ENCODE results near the gene PLCH1.

Gene PLCH1

DNA sequence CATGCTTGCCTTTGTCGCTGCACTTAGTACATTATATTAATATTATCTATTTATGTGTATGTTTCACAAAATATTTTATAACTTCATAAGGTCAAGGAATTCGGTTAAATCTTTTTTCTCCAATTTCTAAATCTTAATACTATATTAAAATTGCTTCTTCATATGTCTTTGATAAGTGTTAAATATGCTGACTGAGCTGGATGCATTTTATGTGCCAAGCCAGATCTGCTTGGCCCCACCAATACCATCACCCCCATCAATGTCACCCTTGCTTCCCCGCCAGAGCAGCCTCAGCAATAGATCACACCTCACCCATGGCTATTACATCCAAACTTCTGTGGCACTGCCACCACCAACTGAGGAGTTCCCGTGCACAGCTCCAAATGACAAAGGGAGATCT lies 287.3 kb downstream of the PLCH1 start:
- no peaks in the 10 kb centered on the region for H3K4me1 ChIP-seq (ENCODE audit: low read length)
- H4K20me1 ChIP-seq (ENCODE audit: insufficient read depth, low read length) = no peaks in the 10 kb centered on the region
- H3K4me3 ChIP-seq (ENCODE audit: low read length) = no peak overlapping the region
- TF ChIP-seq, protein P1, sequence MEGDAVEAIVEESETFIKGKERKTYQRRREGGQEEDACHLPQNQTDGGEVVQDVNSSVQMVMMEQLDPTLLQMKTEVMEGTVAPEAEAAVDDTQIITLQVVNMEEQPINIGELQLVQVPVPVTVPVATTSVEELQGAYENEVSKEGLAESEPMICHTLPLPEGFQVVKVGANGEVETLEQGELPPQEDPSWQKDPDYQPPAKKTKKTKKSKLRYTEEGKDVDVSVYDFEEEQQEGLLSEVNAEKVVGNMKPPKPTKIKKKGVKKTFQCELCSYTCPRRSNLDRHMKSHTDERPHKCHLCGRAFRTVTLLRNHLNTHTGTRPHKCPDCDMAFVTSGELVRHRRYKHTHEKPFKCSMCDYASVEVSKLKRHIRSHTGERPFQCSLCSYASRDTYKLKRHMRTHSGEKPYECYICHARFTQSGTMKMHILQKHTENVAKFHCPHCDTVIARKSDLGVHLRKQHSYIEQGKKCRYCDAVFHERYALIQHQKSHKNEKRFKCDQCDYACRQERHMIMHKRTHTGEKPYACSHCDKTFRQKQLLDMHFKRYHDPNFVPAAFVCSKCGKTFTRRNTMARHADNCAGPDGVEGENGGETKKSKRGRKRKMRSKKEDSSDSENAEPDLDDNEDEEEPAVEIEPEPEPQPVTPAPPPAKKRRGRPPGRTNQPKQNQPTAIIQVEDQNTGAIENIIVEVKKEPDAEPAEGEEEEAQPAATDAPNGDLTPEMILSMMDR (IDR thresholded peaks at IDR 0.05; ENCODE audit: low read depth, low read length) = no peak
- no peak for TF ChIP-seq EZH2phosphoT487 (IDR thresholded peaks at IDR 0.05; ENCODE audit: low read depth)
- no peaks in the 10 kb centered on the region for H3K9me3 ChIP-seq (ENCODE audit: insufficient read depth, low read length)
- H3K36me3 ChIP-seq (replicated peaks; ENCODE audit: low read depth, low read length) = no peaks in the 10 kb centered on the region
- no peaks in the 10 kb centered on the region for H3K79me2 ChIP-seq (ENCODE audit: low read length)
- no peak overlapping the region for H3K4me2 ChIP-seq (ENCODE audit: low read length)
- H3K27ac ChIP-seq (ENCODE audit: low read length) = no peak overlapping the region
- no peaks in the 10 kb centered on the region for H3K27me3 ChIP-seq (ENCODE audit: low read depth, low read length)
- no peak overlapping the region for H3K9ac ChIP-seq (ENCODE audit: low read length)
- H2AFZ ChIP-seq (ENCODE audit: low read depth, low read length) = no peak overlapping the region

DNA sequence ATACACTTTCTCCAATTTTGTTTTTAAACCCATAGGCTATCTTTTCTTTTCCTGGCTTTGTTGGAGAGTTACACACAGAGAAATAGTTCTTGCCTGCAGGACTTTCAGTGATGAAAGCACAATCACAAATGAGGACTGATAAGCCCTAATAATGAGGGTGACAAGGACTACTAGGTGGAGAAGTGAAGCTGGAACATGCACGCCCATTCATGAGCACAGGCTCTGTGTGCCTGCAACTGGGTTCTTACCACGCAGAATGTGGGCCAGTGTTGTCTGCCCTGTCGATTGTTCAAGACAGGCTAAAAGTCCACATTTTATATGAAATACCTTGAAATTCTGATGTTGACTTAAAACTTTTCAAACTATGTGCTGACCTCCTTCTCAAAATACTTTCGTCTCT lies 289.1 kb downstream of the PLCH1 start:
- H3K79me2 ChIP-seq (ENCODE audit: low read length) = no peaks in the 10 kb centered on the region
- no peaks in the 10 kb centered on the region for H3K9me3 ChIP-seq (ENCODE audit: insufficient read depth, low read length)
- H3K4me3 ChIP-seq (ENCODE audit: low read length) = no peak overlapping the region
- H3K9ac ChIP-seq (ENCODE audit: low read length) = no peak overlapping the region
- no peaks in the 10 kb centered on the region for H3K4me1 ChIP-seq (ENCODE audit: low read length)
- no peaks in the 10 kb centered on the region for H3K36me3 ChIP-seq (replicated peaks; ENCODE audit: low read depth, low read length)
- no peaks in the 10 kb centered on the region for H3K27me3 ChIP-seq (ENCODE audit: low read depth, low read length)
- TF ChIP-seq, protein P1 (IDR thresholded peaks at IDR 0.05; ENCODE audit: low read depth, low read length) = no peak
- no peak for TF ChIP-seq EZH2phosphoT487 (IDR thresholded peaks at IDR 0.05; ENCODE audit: low read depth)
- no peaks in the 10 kb centered on the region for H4K20me1 ChIP-seq (ENCODE audit: insufficient read depth, low read length)
- H2AFZ ChIP-seq (ENCODE audit: low read depth, low read length) = no peak overlapping the region
- no peak overlapping the region for H3K27ac ChIP-seq (ENCODE audit: low read length)
- H3K4me2 ChIP-seq (ENCODE audit: low read length) = no peak overlapping the region

DNA sequence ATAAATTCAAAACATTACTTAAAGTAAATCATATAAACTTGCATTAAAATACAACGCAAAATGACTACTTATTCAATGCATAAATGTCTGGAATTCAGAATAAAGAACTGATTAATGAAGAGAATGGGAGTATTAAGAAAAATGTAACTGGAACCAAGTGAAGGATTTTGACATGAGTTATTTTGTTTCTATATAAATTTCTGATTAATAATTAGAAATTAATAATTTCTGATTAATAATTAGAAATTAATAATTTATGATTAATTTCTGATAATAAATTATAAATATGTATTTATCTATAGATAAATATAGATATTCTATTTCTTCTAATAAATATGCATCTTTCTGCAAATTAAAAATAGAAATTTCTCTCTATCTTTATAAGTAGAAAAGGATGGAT lies 291.4 kb downstream of the PLCH1 start:
- H3K4me3 ChIP-seq (ENCODE audit: low read length) = no peak overlapping the region
- no peaks in the 10 kb centered on the region for H3K9me3 ChIP-seq (ENCODE audit: insufficient read depth, low read length)
- H3K79me2 ChIP-seq (ENCODE audit: low read length) = no peaks in the 10 kb centered on the region
- TF ChIP-seq, protein P1 (IDR thresholded peaks at IDR 0.05; ENCODE audit: low read depth, low read length) = no peak
- TF ChIP-seq EZH2phosphoT487 (IDR thresholded peaks at IDR 0.05; ENCODE audit: low read depth) = no peak
- H3K27me3 ChIP-seq (ENCODE audit: low read depth, low read length) = no peaks in the 10 kb centered on the region
- H3K27ac ChIP-seq (ENCODE audit: low read length) = no peak overlapping the region
- no peaks in the 10 kb centered on the region for H3K4me1 ChIP-seq (ENCODE audit: low read length)
- H3K36me3 ChIP-seq (replicated peaks; ENCODE audit: low read depth, low read length) = no peaks in the 10 kb centered on the region
- H3K9ac ChIP-seq (ENCODE audit: low read length) = no peak overlapping the region
- no peak overlapping the region for H3K4me2 ChIP-seq (ENCODE audit: low read length)
- H4K20me1 ChIP-seq (ENCODE audit: insufficient read depth, low read length) = no peaks in the 10 kb centered on the region
- no peak overlapping the region for H2AFZ ChIP-seq (ENCODE audit: low read depth, low read length)

GRCh38 chr3:155449613-155450267 lies 295.1 kb downstream of the PLCH1 start:
- H2AFZ ChIP-seq (ENCODE audit: low read depth, low read length) = no peak overlapping the region
- H3K4me2 ChIP-seq (ENCODE audit: low read length) = no peak overlapping the region
- no peaks in the 10 kb centered on the region for H3K79me2 ChIP-seq (ENCODE audit: low read length)
- TF ChIP-seq, protein P1 (IDR thresholded peaks at IDR 0.05; ENCODE audit: low read depth, low read length) = no peak
- TF ChIP-seq EZH2phosphoT487 (IDR thresholded peaks at IDR 0.05; ENCODE audit: low read depth) = no peak
- no peak overlapping the region for H3K4me3 ChIP-seq (ENCODE audit: low read length)
- no peaks in the 10 kb centered on the region for H4K20me1 ChIP-seq (ENCODE audit: insufficient read depth, low read length)
- no peaks in the 10 kb centered on the region for H3K9me3 ChIP-seq (ENCODE audit: insufficient read depth, low read length)
- no peak overlapping the region for H3K9ac ChIP-seq (ENCODE audit: low read length)
- no peaks in the 10 kb centered on the region for H3K36me3 ChIP-seq (replicated peaks; ENCODE audit: low read depth, low read length)
- no peaks in the 10 kb centered on the region for H3K27me3 ChIP-seq (ENCODE audit: low read depth, low read length)
- no peak overlapping the region for H3K27ac ChIP-seq (ENCODE audit: low read length)
- no peaks in the 10 kb centered on the region for H3K4me1 ChIP-seq (ENCODE audit: low read length)
